K562 (cell line): ENCODE data around the gene KLHL20. TPM values are rescaled to one million over a fixed set of nuclear protein-coding genes. Genes with fewer than 3 reads are reported as not detected.

Experiments used
- ATAC-seq: fragments of 200-7000 bp; cut with Tn5 transposase; 3 replicates; pipeline ENCODE4 v1.9.1; 2020; ENCODE audit warnings: moderate library complexity
- BruUV-seq: library from RNA; stranded (reverse); fragments of 400-500 nt; replicated peaks from 2 replicates; lab custom pipeline; 2021; lab: Mats Ljungman, UMichigan
- CTCF ChIA-PET: fragments of 300-600 bp; formaldehyde crosslinking; extraction: SDS; loops from one replicate; lab custom pipeline; 2021; ENCODE audit warnings: low intra/inter-chr PET ratio; lab: Yijun Ruan, JAX
- POLR2A ChIA-PET: fragments of 300-600, 350-650 bp; sonication (Branson Sonifier 250); formaldehyde crosslinking; extraction: SDS; loops from one replicate; lab custom pipeline; 2021; ENCODE audit warnings: antibody characterized with exemption, inconsistent platforms; lab: Yijun Ruan, JAX
- DNase-seq, 4 experiments: peaks; one replicate each; pipeline versions ENCODE4 v3.0.0 to v3.0.0-alpha.2; 2011 to 2018; ENCODE audit warnings: low spot score in 3 of 4, mixed read lengths in 3 of 4; ENCODE audit errors: extremely low read depth in 1 of 4
- FAIRE-seq: peaks from 2 replicates; lab custom pipeline; 2011; peaks lifted over from hg19 to GRCh38; lab: Jason Lieb, UNC
- H2AFZ ChIP-seq: 2 replicates; pipeline ENCODE4 v1.6.0; 2011; ENCODE audit warnings: low read depth, low read length, control low read depth, inconsistent platforms
- H3K27ac ChIP-seq: fragments of 200-600 bp; 3 replicates; pipeline ENCODE4 v1.8.0; 2011; ENCODE audit warnings: low read depth, mild to moderate bottlenecking, control low read depth, inconsistent platforms, low read length, moderate library complexity, mixed read lengths; ENCODE audit errors: extremely low read depth
- H3K27me3 ChIP-seq, 2 experiments: fragments of 300-600 bp in 1 of 2; 2 replicates in 1 of 2; 3 replicates in 1 of 2; pipeline versions ENCODE4 v1.6.0 to v1.8.0; 2011; ENCODE audit warnings: inconsistent platforms in 2 of 2, low read length in 2 of 2, mild to moderate bottlenecking in 1 of 2, mixed read lengths in 1 of 2, moderate library complexity in 1 of 2; ENCODE audit not compliant: control insufficient read depth in 2 of 2, insufficient read depth in 2 of 2
- H3K36me3 ChIP-seq: fragments of 300-600 bp; 3 replicates; pipeline ENCODE4 v1.8.0; 2011; ENCODE audit warnings: mild to moderate bottlenecking, low read length, inconsistent platforms; ENCODE audit not compliant: control insufficient read depth, insufficient read depth
- H3K4me1 ChIP-seq, 2 experiments: fragments of 200-600 bp in 1 of 2; replicated peaks in 1 of 2; 2 replicates in 1 of 2; 3 replicates in 1 of 2; pipeline versions ENCODE4 v1.5.1 to v1.8.0; 2011; ENCODE audit warnings: inconsistent platforms in 2 of 2, low read length in 2 of 2, mild to moderate bottlenecking in 1 of 2, mixed read lengths in 1 of 2, moderate library complexity in 1 of 2; ENCODE audit not compliant: control insufficient read depth in 2 of 2, insufficient read depth in 2 of 2
- H3K4me2 ChIP-seq: 2 replicates; pipeline ENCODE4 v1.6.1; 2011; ENCODE audit warnings: low read length, control low read depth, inconsistent platforms, mixed read lengths; ENCODE audit not compliant: insufficient read depth
- H3K4me3 ChIP-seq: fragments of 200-600 bp; sonication (generic), shearing (Covaris generic); 2 replicates; pipeline ENCODE4 v1.5.1; 2016; ENCODE audit warnings: control low read depth, inconsistent platforms
- H3K79me2 ChIP-seq: fragments of 200-600 bp; 3 replicates; pipeline ENCODE4 v1.8.0; 2011; ENCODE audit warnings: low read length, inconsistent platforms; ENCODE audit not compliant: control insufficient read depth, insufficient read depth
- H3K9ac ChIP-seq, 2 experiments: 2 replicates each; pipeline versions ENCODE4 v1.6.0 to v1.6.1; 2011; ENCODE audit warnings: low read depth in 2 of 2, low read length in 2 of 2, control low read depth in 1 of 2, inconsistent platforms in 1 of 2, mild to moderate bottlenecking in 1 of 2, mixed read lengths in 1 of 2; ENCODE audit not compliant: insufficient read depth in 1 of 2
- H3K9me1 ChIP-seq: one replicate; pipeline ENCODE4 v1.6.0; 2011; ENCODE audit warnings: inconsistent platforms, mild to moderate bottlenecking, low read length, moderate library complexity; ENCODE audit not compliant: control insufficient read depth, insufficient read depth
- H3K9me3 ChIP-seq: replicated peaks from 2 replicates; pipeline ENCODE4 v1.5.1; 2011; ENCODE audit warnings: low read depth, low read length, inconsistent platforms; ENCODE audit not compliant: control insufficient read depth, insufficient read depth
- H4K20me1 ChIP-seq: replicated peaks from 2 replicates; pipeline ENCODE4 v1.6.1; 2011; ENCODE audit warnings: low read length, inconsistent platforms, mixed read lengths; ENCODE audit not compliant: control insufficient read depth, insufficient read depth
- ATF2 ChIP-seq: sonication (generic); formaldehyde crosslinking; IDR thresholded peaks from 2 replicates; pipeline ENCODE4 v1.8.1; 2022; ENCODE audit warnings: missing genetic modification reagents
- GATAD2B ChIP-seq: fragments of 450-650 bp; IDR thresholded peaks from 2 replicates; pipeline ENCODE4 v1.6.1; 2017; ENCODE audit warnings: mild to moderate bottlenecking, borderline replicate concordance
- MAZ ChIP-seq, 2 experiments: fragments of 450-650 bp in 1 of 2; sonication (generic) in 1 of 2; formaldehyde crosslinking; IDR thresholded peaks in 1 of 2; conservative IDR thresholded peaks in 1 of 2; 2 replicates each; pipeline versions ENCODE4 v1.4.0 to v1.5.0; 2020; ENCODE audit warnings: mild to moderate bottlenecking in 1 of 2, missing genetic modification reagents in 1 of 2
- SRF ChIP-seq, 2 experiments: fragments of 250-450, 450-650 bp in 1 of 2; sonication (Bioruptor Pico) in 1 of 2; sonication (generic) in 1 of 2; formaldehyde crosslinking; IDR thresholded peaks; 2 replicates each; pipeline versions ENCODE4 v1.5.0 to v1.5.1; 2020 to 2022; ENCODE audit warnings: mild to moderate bottlenecking in 1 of 2, missing genetic modification reagents in 1 of 2
- ZBTB11 ChIP-seq, 3 experiments: fragments of 200-800 bp in 1 of 3; fragments of 250-450 bp in 1 of 3; fragments of 450-650 bp in 1 of 3; sonication (Bioruptor Pico) in 1 of 3; sonication (Bioruptor generic) in 1 of 3; formaldehyde crosslinking in 1 of 3; IDR thresholded peaks; 2 replicates each; pipeline versions ENCODE4 v1.6.1 to v1.8.0; 2016 to 2022; ENCODE audit warnings: mild to moderate bottlenecking in 2 of 3, missing genetic modification characterization in 2 of 3, missing compliant biosample characterization in 1 of 3, moderate library complexity in 1 of 3
- ZBTB2 ChIP-seq: fragments of 450-650 bp; IDR thresholded peaks from 2 replicates; pipeline ENCODE4 v1.6.1; 2016; ENCODE audit warnings: antibody characterized with exemption
- WGBS: fragments of 100-300 bp; shearing (Covaris generic); methylation state at CpG from one replicate; pipeline ENCODE4 v1.1.6; 2016; ENCODE audit warnings: low coverage, mixed read lengths; ENCODE audit not compliant: insufficient coverage; ENCODE audit errors: missing lambda C conversion rate; 5-methylcytosine and 5-hydroxymethylcytosine counted together
- in situ Hi-C: fragments of 300-500 bp; cut with MboI; formaldehyde crosslinking; loops from 4 replicates; pipeline ENCODE4 v1.15.0; 2018; ENCODE audit warnings: inconsistent platforms, mixed read lengths
- intact Hi-C: fragments of 100-400 bp; cut with micrococcal nuclease; formaldehyde crosslinking; loops from 2 replicates; pipeline ENCODE4 v1.14.2; 2022
- polyA plus RNA-seq, 8 experiments: library from polyadenylated mRNA; depleted of rRNA in 4 of 8; stranded (reverse) in 5 of 8; unstranded in 3 of 8; fragments of >200 nt; fragmentation: Nextera tagmentation in 2 of 8; fragmentation: Illumina TruSeq in 1 of 8; extraction: Ambion mirVana in 2 of 8; extraction: Trizol in 1 of 8; gene quantifications; 2 replicates each; pipeline versions ENCODE4 v1.2.1 to v1.2.3, GENCODE V29; 2011 to 2014; ENCODE audit warnings: inconsistent platforms in 1 of 8, missing spikeins in 1 of 8
- total RNA-seq, 7 experiments: library from RNA; depleted of rRNA in 6 of 7; stranded (reverse); fragments of >200 nt in 6 of 7; fragmentation: Illumina TruSeq in 2 of 7; extraction: Trizol in 2 of 7; gene quantifications; 2 replicates each; pipeline versions ENCODE4 v1.2.1 to v1.2.3, GENCODE V29; 2011 to 2021; ENCODE audit warnings: low replicate concordance in 1 of 7

Gene KLHL20
- total and polyA plus RNA-seq, 9 of the 15 experiments (the other 6 are each of a cell fraction or from before 2014, with no cell fraction given) = 8.9 to 23.2 (median 16.8) TPM

GRCh38 chr1:173742203-173742886 is 27.6 kb downstream of the KLHL20 start (continued):
- TF ChIP-seq MAZ (CRISPR knock-in tag; conservative IDR thresholded peaks at IDR 0.05 in 1 of 2, IDR thresholded peaks at IDR 0.05 in 1 of 2) = no peak
- 0 out of 6 replicates have a peak, but pooled peaks of 1 of the 3 experiments have one; percentile 45 for TF ChIP-seq ZBTB11 (CRISPR knock-in tag; IDR thresholded peaks at IDR 0.05)
- no peak for TF ChIP-seq ZBTB2

- Histone ChIP-seq H3K4me1 (no peaks in the 10 kb centered on the region), H4K20me1 (no peaks in the 10 kb centered on the region), H3K4me2 (no peak overlapping the region), H3K36me3 (peaks cover 16% of the 10 kb centered on the region), H3K79me2 (peaks cover 36% of the 10 kb centered on the region), H3K27me3 (no peaks in the 10 kb centered on the region), H3K4me3 (no peak overlapping the region)
- WGBS = 94% methylated on average over 2 of the region's 2 CpGs
- DNase-seq = no peak
- intact Hi-C loops = no loop called here
- TF ChIP-seq SRF (CRISPR knock-in tag; IDR thresholded peaks at IDR 0.05) = no peak
- TF ChIP-seq GATAD2B = no peak
- TF ChIP-seq ATF2 (CRISPR knock-in tag) = no peak
- TF ChIP-seq, all 486 proteins: peak for 0
- no peak overlapping the region for H3K9ac ChIP-seq
- no peaks in the 10 kb centered on the region for H3K9me3 ChIP-seq
- no peak overlapping the region for H2AFZ ChIP-seq
- H3K9me1 ChIP-seq = no peaks in the 10 kb centered on the region
- POLR2A ChIA-PET = no interaction called here
- ATAC-seq (no peak), FAIRE-seq (no peak)
- BruUV-seq = no TSS peak
- no peak overlapping the region for H3K27ac ChIP-seq
- in situ Hi-C loops = no loop called here
- CTCF ChIA-PET = no interaction called here
Measured at GRCh38 chr1:173744651-173745050, 29.9 kb downstream of the KLHL20 start.
